Effector memory CD4-positive, alpha-beta T cell (primary cell): Measurements from ENCODE around the gene NPAP1.
"Not testable (repeated sequence)": the region's sequence is repeated elsewhere in the genome, so short reads cannot be mapped to it uniquely, and the experiment has no call there.

Experiments
- DNase-seq, 3 donors: peaks; one replicate each; pipeline ENCODE4 v3.0.0-alpha.2; 2020
- H3K27ac ChIP-seq: 2 replicates; pipeline ENCODE4 v1.7.0; 2013; ENCODE audit warnings: mild to moderate bottlenecking, low read length, moderate library complexity; ENCODE audit not compliant: insufficient read depth, poor library complexity, severe bottlenecking
- H3K27me3 ChIP-seq: replicated peaks from 2 replicates; pipeline ENCODE4 v1.7.0; 2013; ENCODE audit warnings: mild to moderate bottlenecking, low read length; ENCODE audit not compliant: insufficient read depth, control insufficient read depth, poor library complexity, severe bottlenecking
- H3K36me3 ChIP-seq: 2 replicates; pipeline ENCODE4 v1.7.0; 2013; ENCODE audit warnings: mild to moderate bottlenecking, low read length, moderate library complexity; ENCODE audit not compliant: control insufficient read depth, insufficient read depth
- H3K4me1 ChIP-seq: 2 replicates; pipeline ENCODE4 v1.7.0; 2013; ENCODE audit warnings: low read length, mild to moderate bottlenecking; ENCODE audit not compliant: control insufficient read depth, insufficient read depth, poor library complexity, severe bottlenecking
- H3K4me3 ChIP-seq: 2 replicates; pipeline ENCODE4 v1.7.0; 2013; ENCODE audit warnings: low read length, low read depth, mild to moderate bottlenecking; ENCODE audit not compliant: insufficient read depth, poor library complexity, severe bottlenecking
- H3K9me3 ChIP-seq: 2 replicates; pipeline ENCODE4 v1.7.0; 2013; ENCODE audit warnings: mild to moderate bottlenecking, low read length, moderate library complexity; ENCODE audit not compliant: control insufficient read depth

The NPAP1 gene

DNA sequence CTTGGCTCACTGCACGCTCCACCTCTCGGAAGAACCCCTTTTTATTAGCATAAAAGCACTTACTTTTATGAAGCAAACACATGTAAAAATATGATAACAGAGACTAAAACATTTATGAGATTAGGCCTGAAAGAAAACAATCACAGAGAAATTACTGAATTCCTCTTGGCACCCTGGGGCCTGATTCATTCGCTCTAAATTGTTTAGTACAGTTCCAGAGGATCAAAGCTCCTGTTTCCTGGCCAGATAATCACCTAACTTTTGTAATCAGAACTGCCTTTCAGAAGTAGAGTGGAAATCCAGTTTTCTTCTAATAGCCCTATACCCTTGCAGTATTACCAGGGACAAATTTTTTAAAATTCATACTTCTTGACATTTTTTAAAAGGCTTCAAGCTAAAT is 6.4 kb downstream of the NPAP1 start:
- H3K4me3 ChIP-seq, result no peak overlapping the region
- no peaks in the 10 kb centered on the region for H3K36me3 ChIP-seq
- H3K27me3 ChIP-seq, result no peaks in the 10 kb centered on the region
- DNase-seq, result no peak
- H3K27ac ChIP-seq, result no peak overlapping the region
- no peaks in the 10 kb centered on the region for H3K4me1 ChIP-seq
- no peaks in the 10 kb centered on the region for H3K9me3 ChIP-seq

DNA sequence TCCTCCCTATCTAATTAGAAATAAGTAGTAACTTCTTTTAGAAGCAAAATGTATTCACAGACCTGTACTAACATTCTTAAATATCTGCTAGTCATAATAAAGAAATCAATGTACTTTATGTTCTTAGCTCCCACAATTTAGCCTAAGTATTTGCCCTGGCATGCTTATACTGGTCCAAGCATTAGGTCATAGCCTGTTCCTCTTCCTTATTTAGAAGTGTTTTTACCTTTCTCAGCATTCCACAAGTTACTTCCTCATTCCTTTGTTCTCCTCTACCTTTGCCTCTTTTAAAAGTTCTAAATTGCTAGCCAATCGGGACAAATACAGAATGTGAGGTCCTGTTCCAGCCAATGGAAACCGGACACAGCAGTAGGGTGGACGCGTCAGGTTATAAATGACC is 7.3 kb downstream of the NPAP1 start:
- not testable (repeated sequence) for H3K4me1 ChIP-seq, H3K27me3 ChIP-seq, DNase-seq, H3K4me3 ChIP-seq, H3K27ac ChIP-seq, H3K9me3 ChIP-seq, H3K36me3 ChIP-seq

DNA sequence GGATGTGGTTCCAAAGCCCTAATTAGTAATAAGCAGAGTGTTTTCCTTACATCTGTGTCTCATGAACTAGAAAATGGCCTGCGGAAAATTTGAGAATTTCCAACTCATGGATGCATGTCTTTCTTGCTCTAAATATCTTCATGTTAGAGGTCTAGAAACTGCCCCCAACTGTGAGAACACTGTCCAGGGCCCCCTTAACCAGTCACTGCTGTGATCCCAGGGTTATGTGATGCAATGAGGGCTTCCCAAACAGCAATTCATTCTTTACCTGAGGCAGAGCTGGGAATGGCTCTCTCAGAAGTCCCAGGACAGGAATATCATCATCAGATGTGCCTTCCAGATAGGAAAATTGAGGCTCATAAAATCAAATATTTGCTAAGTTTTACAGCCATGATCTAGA is 8.2 kb downstream of the NPAP1 start:
- Histone ChIP-seq H3K27ac (no peak overlapping the region), H3K9me3 (no peaks in the 10 kb centered on the region), H3K36me3 (no peaks in the 10 kb centered on the region), H3K4me1 (no peaks in the 10 kb centered on the region), H3K27me3 (no peaks in the 10 kb centered on the region), H3K4me3 (no peak overlapping the region)
- no peak for DNase-seq

DNA sequence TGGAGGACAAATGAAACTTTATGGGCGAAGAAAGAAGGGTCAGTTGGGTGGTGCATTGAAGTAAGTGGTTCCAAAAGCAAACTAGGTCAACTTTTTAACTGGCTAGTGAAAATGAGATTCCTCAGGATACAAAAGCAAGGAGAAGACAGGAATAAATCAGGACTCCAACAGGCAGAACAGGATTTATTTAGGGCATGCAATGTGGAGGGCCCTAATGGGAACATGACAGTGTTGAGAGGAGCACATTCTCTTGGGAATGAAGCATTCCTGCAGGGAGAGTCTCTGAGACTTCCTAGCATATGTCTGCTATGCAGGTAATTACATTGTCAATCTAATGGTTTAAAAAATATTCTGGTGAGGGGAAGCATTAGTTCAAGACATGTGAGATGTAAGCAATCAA is 8.7 kb downstream of the NPAP1 start:
- no peak for DNase-seq
- Histone ChIP-seq H3K27ac (no peak overlapping the region), H3K4me1 (no peaks in the 10 kb centered on the region), H3K9me3 (no peaks in the 10 kb centered on the region), H3K36me3 (no peaks in the 10 kb centered on the region), H3K4me3 (no peak overlapping the region), H3K27me3 (no peaks in the 10 kb centered on the region)

DNA sequence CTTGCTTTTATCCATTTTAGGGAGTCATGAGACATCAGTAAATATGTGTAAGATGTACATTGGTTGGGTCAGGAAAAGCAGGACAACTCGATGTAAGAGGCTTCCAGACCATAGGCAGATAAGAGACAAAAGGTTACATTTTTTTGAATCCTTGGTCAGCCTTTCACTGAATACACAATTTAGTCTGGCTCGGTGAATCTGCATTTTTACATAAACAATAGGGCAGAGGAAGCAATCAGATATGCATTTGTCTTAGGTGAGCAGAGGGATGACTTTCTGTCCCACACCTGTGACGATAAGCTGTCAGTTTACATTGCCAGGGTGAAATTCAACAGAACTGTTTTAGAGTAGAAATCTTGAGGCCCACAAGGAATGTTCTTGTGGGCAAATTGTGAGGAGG is 20.6 kb downstream of the NPAP1 start:
- Histone ChIP-seq H3K4me3 (no peak overlapping the region), H3K36me3 (no peaks in the 10 kb centered on the region), H3K9me3 (no peaks in the 10 kb centered on the region), H3K27me3 (no peaks in the 10 kb centered on the region), H3K4me1 (no peaks in the 10 kb centered on the region), H3K27ac (no peak overlapping the region)
- DNase-seq, result no peak

DNA sequence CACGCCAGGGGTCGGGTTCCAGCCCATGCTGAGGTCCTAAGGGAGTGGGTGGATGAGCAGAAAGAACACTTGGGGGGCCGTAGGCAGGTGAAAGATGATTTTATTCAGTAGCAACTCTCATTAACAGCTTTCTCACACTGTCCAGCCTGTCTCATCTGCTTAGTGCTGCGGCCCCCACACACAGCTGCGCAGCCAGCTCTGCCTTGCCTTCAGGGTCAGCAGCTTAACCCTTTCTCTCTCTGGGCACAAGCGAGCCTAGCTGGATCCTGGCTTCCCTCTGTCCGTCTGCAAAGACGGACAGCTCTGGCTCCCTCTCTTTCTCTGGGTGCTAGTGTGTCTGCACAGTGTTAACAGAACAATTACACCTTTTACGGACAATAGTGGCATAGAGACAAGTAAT is 21.3 kb downstream of the NPAP1 start:
- H3K4me1 ChIP-seq, result no peaks in the 10 kb centered on the region
- H3K9me3 ChIP-seq, result no peaks in the 10 kb centered on the region
- H3K36me3 ChIP-seq, result no peaks in the 10 kb centered on the region
- no peaks in the 10 kb centered on the region for H3K27me3 ChIP-seq
- DNase-seq, result no peak
- H3K27ac ChIP-seq, result no peak overlapping the region
- no peak overlapping the region for H3K4me3 ChIP-seq

DNA sequence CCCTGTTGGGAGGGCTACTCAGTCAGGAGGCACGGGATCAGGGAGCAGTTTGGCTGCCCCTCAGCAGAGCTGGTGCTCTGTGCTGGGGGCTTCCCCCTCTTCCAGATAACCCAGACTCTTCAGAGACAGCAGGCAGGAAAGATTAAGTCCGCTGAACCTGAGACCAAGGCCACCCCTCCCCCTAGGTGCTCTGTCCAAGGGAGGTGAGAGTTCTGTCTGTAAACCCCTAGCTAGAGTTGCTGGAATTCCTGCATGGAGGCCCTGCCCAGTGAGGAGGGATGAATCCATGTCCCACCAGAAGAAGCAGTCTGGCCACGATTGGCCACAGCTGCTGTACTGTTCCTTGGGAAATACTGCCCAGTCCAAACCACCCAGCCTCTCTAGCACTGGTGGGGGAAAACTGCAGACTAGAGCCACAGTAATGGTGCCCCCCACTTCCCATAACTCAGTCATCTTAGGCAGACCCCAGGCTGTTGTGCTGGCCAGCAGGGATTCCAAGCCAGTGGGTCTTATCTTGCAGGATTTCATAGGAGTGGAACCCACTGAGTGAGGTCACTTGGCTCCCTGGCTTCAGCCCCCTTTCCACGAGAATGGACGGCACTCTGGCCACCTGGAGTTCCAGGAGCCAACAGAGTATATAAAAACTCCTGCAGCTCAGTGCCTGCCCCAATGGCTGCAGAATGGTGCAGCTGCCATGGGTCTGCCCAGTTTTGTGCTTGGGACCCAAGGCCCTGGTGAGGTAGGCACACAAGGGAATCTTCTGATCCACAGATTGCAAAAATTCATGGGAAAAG is 42.9 kb downstream of the NPAP1 start:
- Histone ChIP-seq H3K36me3 (no peaks in the 10 kb centered on the region), H3K4me3 (no peak overlapping the region), H3K9me3 (no peaks in the 10 kb centered on the region), H3K4me1 (no peaks in the 10 kb centered on the region), H3K27ac (no peak overlapping the region), H3K27me3 (no peaks in the 10 kb centered on the region)
- no peak for DNase-seq

DNA sequence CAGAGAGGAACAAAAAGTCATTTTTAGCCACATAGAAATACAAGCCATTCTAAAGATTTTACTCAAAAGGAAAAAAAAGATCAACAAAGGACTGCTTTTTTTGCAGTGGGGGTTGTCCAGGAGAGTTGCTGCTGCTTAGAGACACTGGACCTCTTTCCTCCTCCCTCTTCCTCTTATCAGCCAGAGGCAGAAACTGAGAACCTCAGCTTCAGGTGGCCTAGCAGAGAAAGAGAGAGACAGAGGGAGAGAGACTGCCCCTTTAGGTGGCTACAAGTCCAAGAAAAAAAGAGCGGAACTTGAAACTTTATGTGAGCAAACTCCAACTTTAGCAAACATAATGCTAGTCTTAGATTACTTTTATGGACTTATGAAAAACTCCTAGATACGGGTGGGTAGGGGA is 54.2 kb downstream of the NPAP1 start:
- Histone ChIP-seq H3K9me3 (no peaks in the 10 kb centered on the region), H3K4me3 (no peak overlapping the region), H3K27me3 (no peaks in the 10 kb centered on the region), H3K4me1 (no peaks in the 10 kb centered on the region), H3K36me3 (no peaks in the 10 kb centered on the region), H3K27ac (no peak overlapping the region)
- DNase-seq, result no peak
